Left lung (tissue), 10 donors: ENCODE data around the gene CHRM4. TPM values are rescaled to one million over a fixed set of nuclear protein-coding genes. Genes with fewer than 3 reads are reported as not detected.

Experiments
- ATAC-seq: fragments of 200-7000 bp; cut with Tn5 transposase; one replicate; pipeline ENCODE4 v1.9.1; 2020; ENCODE audit warnings: moderate library complexity
- DNase-seq, 4 donors: peaks; one replicate each; pipeline ENCODE4 v3.0.0-alpha.2; 2013 to 2020
- H3K27ac ChIP-seq, 2 donors: fragments of 200-600 bp; sonication (generic) in 1 of 2; one replicate each; pipeline versions ENCODE4 v1.5.0 to v1.8.0; 2020 to 2021
- H3K27me3 ChIP-seq, 2 donors: fragments of 200-600 bp; sonication (generic) in 1 of 2; one replicate each; pipeline versions ENCODE4 v1.5.0 to v1.8.0; 2020 to 2021
- H3K36me3 ChIP-seq, 2 donors: fragments of 200-600 bp; sonication (generic) in 1 of 2; one replicate each; pipeline versions ENCODE4 v1.5.0 to v1.8.0; 2020 to 2021
- H3K4me1 ChIP-seq, 2 donors: fragments of 200-600 bp; one replicate each; pipeline ENCODE4 v1.8.0; 2021
- H3K4me3 ChIP-seq, 2 donors: fragments of 200-600 bp; sonication (generic) in 1 of 2; one replicate each; pipeline versions ENCODE4 v1.5.0 to v1.8.0; 2020 to 2021; ENCODE audit warnings: mild to moderate bottlenecking in 1 of 2
- H3K9me3 ChIP-seq, 2 donors: fragments of 200-600 bp; sonication (generic) in 1 of 2; one replicate each; pipeline versions ENCODE4 v1.5.0 to v1.8.0; 2020 to 2021
- CTCF ChIP-seq, 2 donors: fragments of 200-600 bp; sonication (generic) in 1 of 2; IDR thresholded peaks; one replicate each; pipeline versions ENCODE4 v1.5.0 to v1.8.0; 2021; ENCODE audit warnings: antibody characterized with exemption in 2 of 2
- intact Hi-C, 2 donors: fragments of 100-400 bp; cut with DNase I; formaldehyde crosslinking; loops; one replicate each; pipeline versions ENCODE4 v1.11.2 to v1.14.2; 2022
- polyA plus RNA-seq, 6 donors: library from polyadenylated mRNA; unstranded; fragments of 120-200 nt; gene quantifications; one replicate each; pipeline ENCODE4 v1.2.1, GENCODE V29; 2013; ENCODE audit not compliant: insufficient read length in 6 of 6
- total RNA-seq, 2 donors: library from RNA; stranded (reverse); fragmentation: NEBNext Ultra II Directional; extraction: Animal tissue kit (Norgen Biotek cat#: 25700); gene quantifications; one replicate each; pipeline ENCODE4 v1.2.1, GENCODE V29; 2021
- donor health status: DM: no; HTN: yes; CAD: no.
- donor health status: DM: no; HTN: no; CAD: no.

CHRM4 gene
- total and polyA plus RNA-seq, 8 donors, result 0.10 to 0.21 (median 0.14) TPM; not detected in 3

- H3K27ac ChIP-seq, result no peak overlapping the region
- no peak overlapping the region for H3K4me3 ChIP-seq
- H3K9me3 ChIP-seq, result no peaks in the 10 kb centered on the region
- DNase-seq, result no peak
- no peaks in the 10 kb centered on the region for H3K4me1 ChIP-seq
- no peak for TF ChIP-seq CTCF (IDR thresholded peaks at IDR 0.05)
- intact Hi-C loops, result no loop called here
- peaks cover 0 to 75% of the 10 kb centered on the region in 2 donors for H3K36me3 ChIP-seq
- no peaks in the 10 kb centered on the region for H3K27me3 ChIP-seq
- no peak for ATAC-seq
Measured at GRCh38 chr11:46431211-46431610, 39.6 kb upstream of the CHRM4 start.

- DNase-seq (no peak), ATAC-seq (no peak)
- no peaks in the 10 kb centered on the region for H3K4me1 ChIP-seq
- no peak overlapping the region for H3K27ac ChIP-seq
- no peak overlapping the region for H3K4me3 ChIP-seq
- no peak for TF ChIP-seq CTCF (IDR thresholded peaks at IDR 0.05)
- intact Hi-C loops, result no loop called here
- H3K27me3 ChIP-seq, result no peaks in the 10 kb centered on the region
- H3K9me3 ChIP-seq, result no peaks in the 10 kb centered on the region
- H3K36me3 ChIP-seq, result peaks cover 0 to 78% of the 10 kb centered on the region in 2 donors
Measured at GRCh38 chr11:46429717-46430116, 38.1 kb upstream of the CHRM4 start.

GRCh38 chr11:46427364-46427763 is 35.8 kb upstream of the CHRM4 start:
- Histone ChIP-seq H3K36me3 (peaks cover 0 to 61% of the 10 kb centered on the region in 2 donors), H3K27ac (no peak overlapping the region), H3K27me3 (no peaks in the 10 kb centered on the region), H3K9me3 (no peaks in the 10 kb centered on the region), H3K4me3 (no peak overlapping the region), H3K4me1 (no peaks in the 10 kb centered on the region)
- ATAC-seq (no peak), DNase-seq (no peak)
- intact Hi-C loops, result no loop called here
- TF ChIP-seq CTCF (IDR thresholded peaks at IDR 0.05), result no peak

GRCh38 chr11:46426233-46426991 is 34.8 kb upstream of the CHRM4 start:
- Histone ChIP-seq H3K27ac (no peak overlapping the region), H3K4me3 (no peak overlapping the region), H3K9me3 (no peaks in the 10 kb centered on the region), H3K36me3 (peaks cover 0 to 60% of the 10 kb centered on the region in 2 donors), H3K4me1 (no peaks in the 10 kb centered on the region), H3K27me3 (no peaks in the 10 kb centered on the region)
- ATAC-seq (no peak), DNase-seq (no peak)
- intact Hi-C loops, result no loop called here
- TF ChIP-seq CTCF (IDR thresholded peaks at IDR 0.05), result no peak

GRCh38 chr11:46422588-46422987 is 31.0 kb upstream of the CHRM4 start:
- no peak for TF ChIP-seq CTCF (IDR thresholded peaks at IDR 0.05)
- Histone ChIP-seq H3K27ac (no peak overlapping the region), H3K36me3 (peaks cover 0 to 43% of the 10 kb centered on the region in 2 donors), H3K9me3 (no peaks in the 10 kb centered on the region), H3K4me3 (no peak overlapping the region), H3K27me3 (no peaks in the 10 kb centered on the region), H3K4me1 (no peaks in the 10 kb centered on the region)
- DNase-seq (no peak), ATAC-seq (no peak)
- intact Hi-C loops, result no loop called here
